NOMO-1 treated with DMSO at 0.1 percent for 48 hours (cell line): Measurements from ENCODE around the gene MAPK8IP1.
"Not testable (repeated sequence)": the region's sequence is repeated elsewhere in the genome, so short reads cannot be mapped to it uniquely, and the experiment has no call there.

Experiments
- DNase-seq: peaks from one replicate; lab custom pipeline; 2025; ENCODE audit not compliant: unreplicated experiment; lab: John Stamatoyannopoulos, UW

The MAPK8IP1 gene

GRCh38 chr11:45889555-45889954 is 4.1 kb downstream of the MAPK8IP1 start:
- DNase-seq: no peak

GRCh38 chr11:45889966-45890365 is 4.5 kb downstream of the MAPK8IP1 start:
- no peak for DNase-seq

GRCh38 chr11:45890886-45891550 is 5.6 kb downstream of the MAPK8IP1 start:
- no peak for DNase-seq

GRCh38 chr11:45892856-45893255 is 7.4 kb downstream of the MAPK8IP1 start:
- no peak for DNase-seq

- DNase-seq: no peak
These were observed 9.2 kb downstream of the MAPK8IP1 start for GRCh38 chr11:45894555-45895247.

- DNase-seq: no peak
These were observed 10.3 kb downstream of the MAPK8IP1 start for GRCh38 chr11:45895553-45896259.

- no peak for DNase-seq
These were observed 11.1 kb downstream of the MAPK8IP1 start for GRCh38 chr11:45896422-45896984.

- no peak for DNase-seq
These were observed 12.1 kb downstream of the MAPK8IP1 start for GRCh38 chr11:45897556-45897955.

GRCh38 chr11:45899086-45899447 is 13.6 kb downstream of the MAPK8IP1 start:
- no peak for DNase-seq

- DNase-seq: peak; percentile 42
These were observed 14.2 kb downstream of the MAPK8IP1 start for GRCh38 chr11:45899448-45900174.

GRCh38 chr11:45900175-45900800 is 14.8 kb downstream of the MAPK8IP1 start:
- not testable (repeated sequence) for DNase-seq

GRCh38 chr11:45900916-45901617 is 15.6 kb downstream of the MAPK8IP1 start:
- DNase-seq: no peak

- DNase-seq: no peak
These were observed 16.2 kb downstream of the MAPK8IP1 start for GRCh38 chr11:45901626-45902025.

- no peak for DNase-seq
These were observed 17.3 kb downstream of the MAPK8IP1 start for GRCh38 chr11:45902452-45903380.

GRCh38 chr11:45904309-45904915 is 19.0 kb downstream of the MAPK8IP1 start:
- no peak for DNase-seq

GRCh38 chr11:45905095-45905494 is 19.6 kb downstream of the MAPK8IP1 start:
- no peak for DNase-seq

- DNase-seq: not testable (repeated sequence)
These were observed 20.1 kb downstream of the MAPK8IP1 start for GRCh38 chr11:45905576-45905975.

- no peak for DNase-seq
These were observed 20.7 kb downstream of the MAPK8IP1 start for GRCh38 chr11:45906096-45906682.
